Kidney epithelial cell (primary cell): ENCODE data around the gene VASP. TPM values are rescaled to one million over a fixed set of nuclear protein-coding genes. Genes with fewer than 3 reads are reported as not detected.

Experiments used
- DNase-seq: peaks from one replicate; pipeline ENCODE4 v3.0.0-alpha.2; 2010; ENCODE audit warnings: low read depth
- H3K27me3 ChIP-seq: 2 replicates; pipeline ENCODE4 v1.6.0; 2011; ENCODE audit warnings: low read length; ENCODE audit not compliant: control insufficient read depth, insufficient read depth
- H3K36me3 ChIP-seq: 2 replicates; pipeline ENCODE4 v1.5.1; 2011; ENCODE audit warnings: low read length; ENCODE audit not compliant: control insufficient read depth, insufficient read depth
- H3K4me3 ChIP-seq: 2 replicates; pipeline ENCODE4 v1.5.1; 2011; ENCODE audit warnings: low read depth, mild to moderate bottlenecking, control low read depth, low read length
- total RNA-seq: library from RNA; depleted of rRNA; stranded (reverse); fragments of >200 nt; gene quantifications from 2 replicates; pipeline ENCODE4 v1.2.3, GENCODE V29; 2015
- TF ChIP-seq, protein P1 (sequence below): IDR thresholded peaks from 2 replicates; pipeline ENCODE4 v1.5.1; 2011; ENCODE audit warnings: mild to moderate bottlenecking, moderate library complexity, low read length, control low read depth, inconsistent platforms; ENCODE audit not compliant: insufficient read depth, poor library complexity, severe bottlenecking

Gene VASP
- total RNA-seq, 1 donor from 2014 or later, result 228 TPM

DNA sequence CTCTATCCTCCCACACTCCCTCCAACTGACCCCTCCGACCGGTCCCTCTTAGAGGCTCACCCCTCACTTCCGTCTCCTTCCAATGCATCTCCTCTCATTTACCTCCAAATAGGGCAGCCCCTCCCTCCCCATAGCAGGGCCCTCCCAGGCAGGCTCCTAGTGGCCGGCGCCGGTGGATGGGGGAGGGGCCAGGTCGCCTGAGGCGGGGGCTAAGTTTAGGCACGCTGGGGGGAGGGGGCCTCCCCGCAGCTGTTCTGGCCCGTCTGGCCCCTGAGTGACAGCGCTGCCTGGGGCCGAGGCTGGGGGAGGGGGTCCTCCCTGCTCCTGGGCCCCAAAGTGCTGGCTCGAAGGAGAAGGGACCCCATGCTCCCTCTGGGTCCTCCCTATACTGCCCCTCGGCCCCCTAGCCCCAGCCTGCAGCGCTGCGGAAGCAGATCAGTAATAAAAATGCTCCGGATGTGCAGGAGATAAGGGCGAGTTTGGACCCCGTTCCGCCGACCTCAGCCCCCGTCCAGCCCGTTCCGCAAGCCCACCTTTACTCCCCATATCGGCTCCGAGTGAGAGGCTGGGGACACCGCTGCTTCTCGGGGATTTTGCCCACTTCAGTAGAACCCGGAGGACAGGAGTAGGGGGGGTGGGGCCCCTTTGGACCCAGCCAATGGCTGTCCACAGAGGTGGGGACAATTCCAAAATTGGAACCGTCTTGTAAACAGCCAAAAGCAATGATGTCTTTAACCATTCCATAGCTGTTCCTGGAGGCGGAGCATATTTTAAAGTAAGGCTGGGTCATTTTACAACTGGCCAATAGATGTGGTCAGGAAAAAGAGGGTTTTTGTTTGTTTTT lies 14.4 kb upstream of the VASP start:
- DNase-seq, result no peak

DNA sequence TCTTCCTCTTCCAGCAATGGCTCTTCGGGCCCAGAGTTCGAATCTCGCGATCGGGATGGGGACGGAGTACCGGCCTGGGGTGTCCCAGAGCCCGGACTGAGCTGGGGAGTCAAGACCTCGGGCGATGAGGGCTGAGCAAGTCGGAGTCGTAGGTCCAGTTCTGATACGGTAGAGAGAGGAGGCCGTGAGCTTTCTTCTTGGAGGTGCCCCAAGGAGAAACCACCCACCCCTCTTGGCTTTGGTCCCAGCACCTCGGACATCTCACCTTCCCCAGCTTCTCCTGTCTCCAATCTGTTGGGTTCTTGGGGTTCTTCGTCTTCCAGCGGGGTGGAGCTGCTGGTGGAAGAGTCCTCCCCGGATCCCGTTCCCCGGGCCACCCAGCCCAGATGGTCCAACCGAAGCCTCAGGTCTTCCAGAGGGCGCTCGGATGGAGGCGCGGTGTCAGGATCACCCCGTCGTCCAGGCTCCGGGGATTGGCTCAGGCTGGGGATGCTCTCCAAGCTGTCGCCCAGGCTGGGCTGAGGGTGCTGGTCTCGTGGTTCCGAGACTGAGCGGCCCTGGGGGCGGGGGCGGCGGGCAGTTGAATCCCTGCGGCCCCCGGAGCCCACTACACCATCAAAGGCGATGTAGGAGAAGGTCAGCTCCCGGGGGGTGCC lies 12.9 kb upstream of the VASP start:
- Histone ChIP-seq H3K4me3 (no peak overlapping the region), H3K27me3 (peaks cover 21% of the 10 kb centered on the region), H3K36me3 (no peaks in the 10 kb centered on the region)
- TF ChIP-seq, protein P1, sequence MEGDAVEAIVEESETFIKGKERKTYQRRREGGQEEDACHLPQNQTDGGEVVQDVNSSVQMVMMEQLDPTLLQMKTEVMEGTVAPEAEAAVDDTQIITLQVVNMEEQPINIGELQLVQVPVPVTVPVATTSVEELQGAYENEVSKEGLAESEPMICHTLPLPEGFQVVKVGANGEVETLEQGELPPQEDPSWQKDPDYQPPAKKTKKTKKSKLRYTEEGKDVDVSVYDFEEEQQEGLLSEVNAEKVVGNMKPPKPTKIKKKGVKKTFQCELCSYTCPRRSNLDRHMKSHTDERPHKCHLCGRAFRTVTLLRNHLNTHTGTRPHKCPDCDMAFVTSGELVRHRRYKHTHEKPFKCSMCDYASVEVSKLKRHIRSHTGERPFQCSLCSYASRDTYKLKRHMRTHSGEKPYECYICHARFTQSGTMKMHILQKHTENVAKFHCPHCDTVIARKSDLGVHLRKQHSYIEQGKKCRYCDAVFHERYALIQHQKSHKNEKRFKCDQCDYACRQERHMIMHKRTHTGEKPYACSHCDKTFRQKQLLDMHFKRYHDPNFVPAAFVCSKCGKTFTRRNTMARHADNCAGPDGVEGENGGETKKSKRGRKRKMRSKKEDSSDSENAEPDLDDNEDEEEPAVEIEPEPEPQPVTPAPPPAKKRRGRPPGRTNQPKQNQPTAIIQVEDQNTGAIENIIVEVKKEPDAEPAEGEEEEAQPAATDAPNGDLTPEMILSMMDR, result no peak
- no peak for DNase-seq

More for the DNA sequence above, 14.4 kb upstream of the VASP start:
- H3K4me3 ChIP-seq, result peak overlapping the region; percentile 39
- peaks cover 6% of the 10 kb centered on the region for H3K27me3 ChIP-seq
- no peaks in the 10 kb centered on the region for H3K36me3 ChIP-seq
- TF ChIP-seq, protein P1, result no peak

DNA sequence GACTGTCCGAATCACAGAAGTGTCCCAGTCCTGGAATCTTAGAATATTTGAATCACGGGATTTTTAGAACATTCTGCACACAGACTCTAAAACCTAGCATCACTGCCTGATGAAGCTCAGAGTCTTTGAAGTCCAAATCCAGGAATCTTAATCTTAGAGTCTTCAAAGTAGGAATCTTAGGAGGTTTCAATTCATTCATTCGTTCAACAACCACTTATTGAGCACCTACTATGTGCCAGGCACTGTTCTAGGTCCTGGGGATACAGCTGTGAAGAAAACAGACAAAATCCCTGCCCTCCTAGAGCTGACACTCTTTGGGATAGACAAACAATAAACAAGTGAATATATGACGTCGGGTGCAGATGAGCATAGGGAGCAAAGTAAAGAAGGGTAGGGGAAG lies 12.1 kb upstream of the VASP start:
- H3K36me3 ChIP-seq, result no peaks in the 10 kb centered on the region
- DNase-seq, result no peak
- TF ChIP-seq, protein P1, result no peak

DNA sequence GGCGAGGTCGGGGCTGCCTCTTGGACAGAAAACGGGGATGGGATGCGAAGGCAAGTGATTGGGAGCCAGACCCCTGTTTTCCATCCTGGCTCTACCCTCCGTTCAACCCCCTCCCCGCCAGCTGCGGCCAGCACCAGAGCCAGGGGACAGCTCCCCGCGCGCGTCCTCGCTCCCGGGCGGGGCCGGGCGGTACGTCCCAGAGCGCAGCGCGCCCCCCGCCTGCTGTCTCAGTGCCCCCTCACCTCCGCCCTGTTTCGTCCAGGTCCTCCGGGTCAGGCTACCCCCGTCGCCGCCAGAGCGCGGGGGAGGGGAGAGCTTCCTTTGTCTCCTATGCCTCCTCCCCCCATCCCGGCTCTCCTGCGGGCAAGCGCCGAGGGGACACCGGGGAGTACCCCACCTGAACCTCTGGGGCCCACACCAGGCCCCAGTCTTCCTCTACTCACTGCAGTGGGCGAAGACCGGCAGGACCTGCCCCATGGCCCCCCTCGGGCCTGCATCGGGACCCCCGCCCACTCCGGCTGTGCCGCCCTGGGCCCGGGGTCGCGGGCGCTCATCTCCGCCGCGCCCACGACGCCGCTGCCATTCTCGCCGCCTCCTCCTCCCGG lies 10.8 kb upstream of the VASP start:
- peak overlapping the region; percentile 58 for H3K4me3 ChIP-seq
- DNase-seq, result no peak
- peaks cover 26% of the 10 kb centered on the region for H3K27me3 ChIP-seq
- no peaks in the 10 kb centered on the region for H3K36me3 ChIP-seq
- TF ChIP-seq, protein P1, result no peak

More for the DNA sequence above, 12.1 kb upstream of the VASP start:
- Histone ChIP-seq H3K27me3 (peaks cover 26% of the 10 kb centered on the region), H3K4me3 (no peak overlapping the region)

DNA sequence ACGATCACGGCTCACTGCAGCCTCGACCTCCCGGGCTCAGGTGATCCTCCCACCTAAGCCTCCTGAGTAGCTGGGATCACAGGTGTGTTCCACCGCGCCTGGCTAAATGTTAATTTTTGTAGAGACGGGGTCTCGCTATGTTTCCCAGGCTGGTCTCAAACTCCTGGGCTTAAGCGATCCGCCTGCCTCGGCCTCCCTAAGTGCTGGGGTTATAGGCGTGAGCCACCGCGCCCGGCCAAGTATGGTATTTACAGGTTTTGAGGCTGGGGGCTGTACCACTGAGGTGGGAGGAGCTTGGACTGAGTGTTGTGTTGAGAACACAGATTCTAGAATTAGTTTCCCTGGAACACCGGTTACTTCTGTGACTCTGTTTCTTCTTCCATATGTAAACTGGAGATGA lies 9.5 kb upstream of the VASP start:
- Histone ChIP-seq H3K27me3 (peaks cover 26% of the 10 kb centered on the region), H3K36me3 (no peaks in the 10 kb centered on the region), H3K4me3 (no peak overlapping the region)
- DNase-seq, result no peak
- TF ChIP-seq, protein P1, result no peak
